ENCODE measurements around the gene CORO2A. TPM values are rescaled to one million over a fixed set of nuclear protein-coding genes. Genes with fewer than 3 reads are reported as not detected.

The CORO2A gene
- total and polyA plus RNA-seq, 2 of the 4 experiments (the other 2 are of a cell fraction) = 1.9 to 2.2 TPM

DNA sequence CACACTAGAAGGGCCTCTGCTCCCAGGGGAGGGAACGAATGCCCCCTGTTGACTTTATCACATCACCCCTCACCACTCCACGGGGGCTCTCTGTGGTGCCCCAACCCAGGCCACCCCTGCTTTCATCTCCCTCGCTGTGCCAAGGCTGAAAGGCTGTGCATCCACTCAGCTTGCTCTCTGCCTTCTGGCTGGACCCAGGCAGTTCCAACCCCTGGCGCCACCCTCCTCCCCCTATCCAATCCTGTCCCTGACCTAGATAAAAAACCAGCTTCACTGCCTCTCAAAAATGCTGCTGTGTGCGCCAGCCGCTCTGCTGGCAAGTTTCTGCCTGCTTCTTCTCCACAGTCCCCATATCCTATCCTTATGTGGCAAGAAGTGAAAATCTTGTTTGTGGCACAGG is 22.4 kb upstream of the CORO2A start:
- ChIA-PET POLR2A (ENCODE audit: unreplicated experiment) (no interaction called here), CTCF (no interaction called here)
- BruUV-seq (replicated peaks) = no TSS peak
- H3K23ac ChIP-seq (ENCODE audit: low read depth, low read length) = peak overlapping the region; percentile 63; the same call in 1 of the 2 replicates
- no peak overlapping the region for H3K4me2 ChIP-seq (ENCODE audit: low read depth, low read length)
- peak overlapping the region; percentile 40; the same call in 1 of the 2 replicates for H4K5ac ChIP-seq (ENCODE audit: low read depth, low read length)
- peak overlapping the region; percentile 43; the same call in 1 of the 2 replicates for H3K18ac ChIP-seq (ENCODE audit: low read depth, low read length)
- H2BK15ac ChIP-seq (ENCODE audit: low read depth, low read length) = peak overlapping the region; percentile 11; the same call in 1 of the 3 replicates
- intact Hi-C loops (cut with micrococcal nuclease) = no loop called here
- H2AK5ac ChIP-seq (ENCODE audit: low read depth, low read length) = peak overlapping the region; percentile 71; the same call in 1 of the 2 replicates
- WGBS, 2 experiments (ENCODE audit: extremely low coverage in 2 of 2, insufficient read length in 1 of 2) = 80% methylated on average over 1 of the region's 6 CpGs; no CpG with 5 or more reads in 1 of the 2 experiments
- H3K9me3 ChIP-seq (ENCODE audit: control insufficient read depth, insufficient read depth, low read length) = no peaks in the 10 kb centered on the region
- H2AK9ac ChIP-seq (replicated peaks; ENCODE audit: low read depth, low read length, poor library complexity) = peak overlapping the region; percentile 90
- H3K27me3 ChIP-seq (ENCODE audit: control insufficient read depth, insufficient read depth, low read length) = no peaks in the 10 kb centered on the region
- H2AFZ ChIP-seq (replicated peaks; ENCODE audit: low read length, poor library complexity) = peak overlapping the region; percentile 47
- H3K9me1 ChIP-seq (ENCODE audit: insufficient read depth, low read length) = peaks cover 10% of the 10 kb centered on the region
- H3K27ac ChIP-seq (ENCODE audit: insufficient read depth, low read length) = no peak overlapping the region; the same call in 1 of the 2 replicates
- no peak overlapping the region for H3K9ac ChIP-seq (ENCODE audit: low read depth, low read length)
- no peaks in the 10 kb centered on the region for H4K20me1 ChIP-seq (ENCODE audit: insufficient read depth, low read length)
- peaks cover 16% of the 10 kb centered on the region for H3K36me3 ChIP-seq (ENCODE audit: control insufficient read depth, insufficient read depth, low read length)
- H2BK20ac ChIP-seq (ENCODE audit: low read depth, low read length) = peak overlapping the region; percentile 40; the same call in 1 of the 2 replicates
- dilution Hi-C loops (cut with HindIII; ENCODE audit: low sequenced_read_pairs, unreplicated experiment) = no loop called here
- H3K56ac ChIP-seq (ENCODE audit: extremely low read depth, insufficient read depth, low read length) = no peak overlapping the region
- H4K8ac ChIP-seq (ENCODE audit: low read depth in 2 of 2, low read length in 2 of 2) = peak overlapping the region in 1 of 2 experiments; percentile 44; a peak in 1 of 4 replicates
- TF ChIP-seq BHLHE40 (IDR thresholded peaks at IDR 0.05; ENCODE audit: low read depth, low read length) (no peak), RCOR1 (IDR thresholded peaks at IDR 0.05; ENCODE audit: insufficient replicate concordance, low read length) (no peak), POLR2A (IDR thresholded peaks at IDR 0.05; ENCODE audit: low read depth, low read length) (no peak), MXI1 (IDR thresholded peaks at IDR 0.05; ENCODE audit: borderline replicate concordance, low read depth, low read length) (no peak), MAZ (IDR thresholded peaks at IDR 0.05; ENCODE audit: borderline replicate concordance, low read depth, low read length) (no peak), CHD1 (IDR thresholded peaks at IDR 0.05; ENCODE audit: low read depth, low read length) (no peak), MAFK (IDR thresholded peaks at IDR 0.05; ENCODE audit: low read depth, low read length) (no peak), CEBPB (IDR thresholded peaks at IDR 0.05; ENCODE audit: low read depth, low read length) (no peak), RAD21 (IDR thresholded peaks at IDR 0.05; ENCODE audit: low read length) (no peak), RFX5 (IDR thresholded peaks at IDR 0.05; ENCODE audit: low read depth, low read length) (no peak), NFE2L2 (IDR thresholded peaks at IDR 0.05; ENCODE audit: low read depth, low read length) (no peak), SMC3 (IDR thresholded peaks at IDR 0.05; ENCODE audit: low read depth, low read length) (no peak), ELK1 (IDR thresholded peaks at IDR 0.05; ENCODE audit: borderline replicate concordance, low read depth, low read length) (no peak), FOS (IDR thresholded peaks at IDR 0.05; ENCODE audit: low read depth, low read length) (no peak)
- TF ChIP-seq, protein P1, sequence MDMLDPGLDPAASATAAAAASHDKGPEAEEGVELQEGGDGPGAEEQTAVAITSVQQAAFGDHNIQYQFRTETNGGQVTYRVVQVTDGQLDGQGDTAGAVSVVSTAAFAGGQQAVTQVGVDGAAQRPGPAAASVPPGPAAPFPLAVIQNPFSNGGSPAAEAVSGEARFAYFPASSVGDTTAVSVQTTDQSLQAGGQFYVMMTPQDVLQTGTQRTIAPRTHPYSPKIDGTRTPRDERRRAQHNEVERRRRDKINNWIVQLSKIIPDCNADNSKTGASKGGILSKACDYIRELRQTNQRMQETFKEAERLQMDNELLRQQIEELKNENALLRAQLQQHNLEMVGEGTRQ (IDR thresholded peaks at IDR 0.05; ENCODE audit: low read depth, low read length) = no peak
- TF ChIP-seq, protein P2, sequence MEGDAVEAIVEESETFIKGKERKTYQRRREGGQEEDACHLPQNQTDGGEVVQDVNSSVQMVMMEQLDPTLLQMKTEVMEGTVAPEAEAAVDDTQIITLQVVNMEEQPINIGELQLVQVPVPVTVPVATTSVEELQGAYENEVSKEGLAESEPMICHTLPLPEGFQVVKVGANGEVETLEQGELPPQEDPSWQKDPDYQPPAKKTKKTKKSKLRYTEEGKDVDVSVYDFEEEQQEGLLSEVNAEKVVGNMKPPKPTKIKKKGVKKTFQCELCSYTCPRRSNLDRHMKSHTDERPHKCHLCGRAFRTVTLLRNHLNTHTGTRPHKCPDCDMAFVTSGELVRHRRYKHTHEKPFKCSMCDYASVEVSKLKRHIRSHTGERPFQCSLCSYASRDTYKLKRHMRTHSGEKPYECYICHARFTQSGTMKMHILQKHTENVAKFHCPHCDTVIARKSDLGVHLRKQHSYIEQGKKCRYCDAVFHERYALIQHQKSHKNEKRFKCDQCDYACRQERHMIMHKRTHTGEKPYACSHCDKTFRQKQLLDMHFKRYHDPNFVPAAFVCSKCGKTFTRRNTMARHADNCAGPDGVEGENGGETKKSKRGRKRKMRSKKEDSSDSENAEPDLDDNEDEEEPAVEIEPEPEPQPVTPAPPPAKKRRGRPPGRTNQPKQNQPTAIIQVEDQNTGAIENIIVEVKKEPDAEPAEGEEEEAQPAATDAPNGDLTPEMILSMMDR (conservative IDR thresholded peaks at IDR 0.05; ENCODE audit: low read depth, low read length) = no peak
- peaks cover 3 to 46% of the 10 kb centered on the region in 2 experiments for H3K79me1 ChIP-seq (ENCODE audit: low read depth in 1 of 2, low read length in 2 of 2)
- peak overlapping the region; percentile 76; the same call in 1 of the 2 replicates for H3K14ac ChIP-seq (replicated peaks; ENCODE audit: low read depth, low read length)
- H3K4me1 ChIP-seq (ENCODE audit: control insufficient read depth, insufficient read depth, low read length) = peaks cover 11% of the 10 kb centered on the region
- peak overlapping the region; percentile 48 for H2BK5ac ChIP-seq (ENCODE audit: low read depth, low read length, poor library complexity, severe bottlenecking)
- H3K4ac ChIP-seq (ENCODE audit: low read depth, low read length) = peak overlapping the region; percentile 87
- in situ Hi-C loops (cut with MboI; ENCODE audit: low sequenced_read_pairs) = no loop called here
- no peak for DNase-seq
- no peak overlapping the region for H3K4me3 ChIP-seq (ENCODE audit: insufficient read depth, low read depth, low read length)
- peak overlapping the region; percentile 59 for H2BK120ac ChIP-seq (ENCODE audit: low read depth, low read length)
- ATAC-seq (ENCODE audit: low read depth) = no peak
- H4K91ac ChIP-seq (ENCODE audit: insufficient read depth, low read depth, low read length) = no peak overlapping the region; the same call in 1 of the 2 replicates

Measured in IMR-90 (cell line).